ENCODE data around the gene MAGEB6.

- TF ChIP-seq CTCF (conservative IDR thresholded peaks at IDR 0.05): no peak
- TF ChIP-seq ZFX (IDR thresholded peaks at IDR 0.05): no peak
These were observed 31.9 kb upstream of the MAGEB6 start, which contains the start of gene MAGEB6B for GRCh38 chrX:26160301-26160700.

Measured in C4-2B (cell line).